IPS DF 6.9 (cell line): ENCODE data around the gene MT1F.
A peak's percentile ranks its signal among the peaks of the same experiment; 100 is the strongest.
"Not testable (repeated sequence)": the region's sequence is repeated elsewhere in the genome, so short reads cannot be mapped to it uniquely, and the experiment has no call there.

Experiments
- DNase-seq: peaks from one replicate; pipeline ENCODE4 v3.0.0-alpha.2; 2013; ENCODE audit warnings: low read depth, low spot score
- H3K27ac ChIP-seq: one replicate; pipeline ENCODE4 v1.5.1; 2013; ENCODE audit warnings: low read length, control low read depth
- H3K27me3 ChIP-seq: 2 replicates; pipeline ENCODE4 v1.6.1; 2013; ENCODE audit warnings: mild to moderate bottlenecking, low read length; ENCODE audit not compliant: control insufficient read depth, insufficient read depth
- H3K36me3 ChIP-seq: 2 replicates; pipeline ENCODE4 v1.6.1; 2013; ENCODE audit warnings: low read length; ENCODE audit not compliant: control insufficient read depth, insufficient read depth
- H3K4me1 ChIP-seq: 2 replicates; pipeline ENCODE4 v1.6.1; 2013; ENCODE audit warnings: low read length; ENCODE audit not compliant: control insufficient read depth, insufficient read depth
- H3K4me3 ChIP-seq: 2 replicates; pipeline ENCODE4 v1.5.1; 2013; ENCODE audit warnings: mild to moderate bottlenecking, low read length
- H3K9me3 ChIP-seq: 2 replicates; pipeline ENCODE4 v1.6.1; 2013; ENCODE audit warnings: low read length, inconsistent platforms; ENCODE audit not compliant: control insufficient read depth, insufficient read depth
- WGBS: extraction: QIAGEN DNeasy Blood & Tissue Kit; methylation state at CpG from one replicate; pipeline ENCODE4 v1.1.7; 2013; ENCODE audit warnings: mixed read lengths, missing lambda C conversion rate; ENCODE audit not compliant: insufficient read length, insufficient coverage; 5-methylcytosine and 5-hydroxymethylcytosine counted together

Gene MT1F

GRCh38 chr16:56664506-56664905 lies 6.7 kb downstream of the MT1F start:
- no peak overlapping the region for H3K4me3 ChIP-seq
- no peaks in the 10 kb centered on the region for H3K9me3 ChIP-seq
- no peaks in the 10 kb centered on the region for H3K36me3 ChIP-seq
- no CpG with 5 or more reads among the region's 1 CpG for WGBS
- H3K4me1 ChIP-seq = peaks cover 4% of the 10 kb centered on the region; the same call in 1 of the 2 replicates
- DNase-seq = no peak
- H3K27ac ChIP-seq = no peak overlapping the region
- H3K27me3 ChIP-seq = peaks cover 98% of the 10 kb centered on the region

GRCh38 chr16:56665286-56666261 lies 7.8 kb downstream of the MT1F start:
- H3K9me3 ChIP-seq, DNase-seq, H3K4me1 ChIP-seq, H3K36me3 ChIP-seq, H3K27ac ChIP-seq, H3K4me3 ChIP-seq: not testable (repeated sequence)
- peaks cover 98% of the 10 kb centered on the region for H3K27me3 ChIP-seq
- no CpG with 5 or more reads among the region's 8 CpGs for WGBS

GRCh38 chr16:56667581-56668571 lies 10.1 kb downstream of the MT1F start, which contains the start of gene MT1G:
MT1G (minus strand) TSS chr16:56668065; CDS start chr16:56667993, 72 bp downstream.
- Histone ChIP-seq H3K4me3 (peak within 1 kb of the TSS; percentile 19; the same call in 1 of the 2 replicates), H3K36me3 (no peaks in the 10 kb centered on the region), H3K4me1 (peaks cover 3% of the 10 kb centered on the region), H3K9me3 (no peaks in the 10 kb centered on the region), H3K27me3 (peaks cover 87% of the 10 kb centered on the region), H3K27ac (no peak within 1 kb of the TSS)
- WGBS = no CpG with 5 or more reads among the region's 46 CpGs
- DNase-seq = no peak

GRCh38 chr16:56669005-56669839 lies 11.5 kb downstream of the MT1F start, which contains the start of gene MT1H:
MT1H (plus strand) TSS chr16:56669814; CDS start chr16:56669885, 71 bp downstream.
- DNase-seq = no peak
- no peak within 1 kb of the TSS for H3K27ac ChIP-seq
- no CpG with 5 or more reads among the region's 38 CpGs for WGBS

GRCh38 chr16:56669840-56670619 lies 12.3 kb downstream of the MT1F start:
- H3K36me3 ChIP-seq = no peaks in the 10 kb centered on the region
- H3K4me1 ChIP-seq = peaks cover 2% of the 10 kb centered on the region; the same call in 1 of the 2 replicates
- no CpG with 5 or more reads among the region's 19 CpGs for WGBS
- peaks cover 66% of the 10 kb centered on the region for H3K27me3 ChIP-seq
- no peaks in the 10 kb centered on the region for H3K9me3 ChIP-seq
- peak overlapping the region; percentile 5; the same call in 1 of the 2 replicates for H3K4me3 ChIP-seq
- no peak for DNase-seq
- no peak overlapping the region for H3K27ac ChIP-seq

More at GRCh38 chr16:56669005-56669839, 11.5 kb downstream of the MT1F start, which contains the start of gene MT1H:
- no peaks in the 10 kb centered on the region for H3K9me3 ChIP-seq
- H3K4me3 ChIP-seq = peak within 1 kb of the TSS; percentile 5; the same call in 1 of the 2 replicates
- peaks cover 2% of the 10 kb centered on the region; the same call in 1 of the 2 replicates for H3K4me1 ChIP-seq
- peaks cover 74% of the 10 kb centered on the region for H3K27me3 ChIP-seq
- H3K36me3 ChIP-seq = no peaks in the 10 kb centered on the region

GRCh38 chr16:56670620-56670934 lies 12.8 kb downstream of the MT1F start:
- Histone ChIP-seq H3K27me3 (peaks cover 61% of the 10 kb centered on the region), H3K9me3 (no peaks in the 10 kb centered on the region), H3K36me3 (no peaks in the 10 kb centered on the region), H3K4me3 (no peak overlapping the region), H3K4me1 (peaks cover 2% of the 10 kb centered on the region; the same call in 1 of the 2 replicates), H3K27ac (no peak overlapping the region)
- no CpG with 5 or more reads among the region's 2 CpGs for WGBS
- no peak for DNase-seq

- WGBS = no CpG with 5 or more reads among the region's 2 CpGs
- H3K36me3 ChIP-seq, H3K27ac ChIP-seq, DNase-seq, H3K9me3 ChIP-seq, H3K4me3 ChIP-seq, H3K4me1 ChIP-seq: not testable (repeated sequence)
- H3K27me3 ChIP-seq = peaks cover 51% of the 10 kb centered on the region
Measured at GRCh38 chr16:56671691-56672090, 13.9 kb downstream of the MT1F start.

GRCh38 chr16:56672171-56672570 lies 14.4 kb downstream of the MT1F start:
- not testable (repeated sequence) for H3K4me1 ChIP-seq, H3K4me3 ChIP-seq, DNase-seq, H3K36me3 ChIP-seq, H3K27ac ChIP-seq, H3K9me3 ChIP-seq
- peaks cover 46% of the 10 kb centered on the region for H3K27me3 ChIP-seq
- WGBS = no CpG with 5 or more reads among the region's 3 CpGs
